ENCODE data around the gene SOS1. TPM values are rescaled to one million over a fixed set of nuclear protein-coding genes. Genes with fewer than 3 reads are reported as not detected.
A peak's percentile ranks its signal among the peaks of the same experiment; 100 is the strongest.

Gene SOS1
- total RNA-seq, 1 donor from 2014 or later = 7.3 TPM

DNA sequence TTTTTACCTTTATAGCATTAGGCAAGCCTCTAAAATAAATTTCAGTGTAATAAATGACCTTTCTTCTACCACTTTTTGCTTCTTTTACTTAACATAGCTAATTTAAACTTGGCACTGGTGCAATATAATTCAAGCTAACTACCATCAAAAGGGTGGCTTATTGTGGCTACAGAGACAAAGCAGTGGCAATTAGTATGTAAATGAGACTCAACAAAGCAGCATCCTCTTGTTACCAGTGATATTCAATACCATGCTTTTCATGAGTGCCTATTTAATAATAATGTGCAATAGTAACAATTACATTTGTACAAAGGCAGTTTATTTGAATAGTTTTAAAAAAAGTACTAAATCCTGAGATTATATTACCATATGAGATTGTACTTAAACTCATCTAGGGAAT lies 93.4 kb downstream of the SOS1 start:
- DNase-seq (ENCODE audit: low read depth in 2 of 2) = no peak

DNA sequence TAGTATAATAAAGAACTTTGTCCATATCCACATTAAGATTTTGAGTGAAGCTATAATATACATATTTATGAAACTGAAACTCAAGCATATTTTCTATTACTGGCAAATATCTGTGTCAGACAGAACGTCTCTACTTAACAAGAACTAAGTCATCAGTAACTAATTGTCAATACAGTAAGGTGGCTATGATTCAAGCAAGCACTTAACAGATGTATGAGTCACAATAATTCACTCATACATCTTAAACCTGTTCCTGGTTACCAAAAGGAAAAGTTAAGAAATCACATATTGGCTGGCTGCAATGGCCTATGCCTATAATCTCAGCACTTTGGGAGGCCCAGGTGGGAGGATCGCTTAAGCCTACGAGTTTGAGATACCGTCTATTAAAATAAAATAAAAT lies 96.0 kb downstream of the SOS1 start:
- peak in 1 of 2 donors; percentile 41 for DNase-seq (ENCODE audit: low read depth in 2 of 2)

DNA sequence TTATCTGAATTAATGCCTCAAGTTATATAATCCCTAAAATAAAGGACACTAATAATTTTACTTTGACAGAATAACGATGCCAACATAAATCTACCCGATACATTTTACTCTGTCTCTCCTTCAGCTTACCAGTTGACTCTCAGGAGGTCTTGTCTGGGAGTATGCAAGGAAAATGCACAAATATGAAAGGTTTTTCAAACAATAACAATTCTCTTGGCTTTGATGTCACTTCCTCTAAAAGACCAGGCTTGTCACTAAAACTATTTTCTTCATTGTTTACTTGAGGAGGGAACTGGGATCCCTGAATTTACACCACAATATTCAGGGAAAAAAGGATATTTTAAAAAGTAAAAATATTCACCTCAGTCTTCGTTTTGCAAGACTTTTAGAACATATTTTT lies 97.2 kb downstream of the SOS1 start:
- DNase-seq (ENCODE audit: low read depth in 2 of 2) = peak in 1 of 2 donors; percentile 34

DNA sequence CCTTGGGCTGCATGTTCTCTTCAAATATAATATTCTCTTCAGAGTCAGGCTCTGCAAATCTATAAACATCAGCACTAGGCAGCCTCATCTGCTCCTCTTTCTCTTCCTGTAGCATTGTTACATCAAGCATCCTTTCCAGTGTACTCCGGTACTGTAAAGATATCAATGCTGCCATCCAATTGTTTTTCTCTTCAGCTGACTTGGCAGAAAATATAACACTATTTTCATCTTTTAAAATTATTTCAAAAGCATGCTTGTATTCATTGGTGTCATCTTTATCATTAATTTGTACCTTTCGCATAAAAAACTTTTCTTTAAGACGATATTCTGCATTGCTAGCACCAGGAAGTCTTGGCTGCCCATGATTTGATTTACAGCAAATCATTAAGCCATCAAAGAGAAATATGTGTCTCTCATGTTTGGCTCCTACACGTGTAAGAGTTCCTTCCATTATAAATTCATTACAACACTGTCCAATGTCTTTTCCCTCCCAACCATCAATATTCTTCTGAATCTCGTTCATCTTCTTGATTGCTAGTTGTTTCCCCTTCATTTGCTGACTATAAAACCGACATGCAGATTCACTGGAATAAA lies 98.1 kb downstream of the SOS1 start:
- DNase-seq (ENCODE audit: low read depth in 2 of 2) = no peak

DNA sequence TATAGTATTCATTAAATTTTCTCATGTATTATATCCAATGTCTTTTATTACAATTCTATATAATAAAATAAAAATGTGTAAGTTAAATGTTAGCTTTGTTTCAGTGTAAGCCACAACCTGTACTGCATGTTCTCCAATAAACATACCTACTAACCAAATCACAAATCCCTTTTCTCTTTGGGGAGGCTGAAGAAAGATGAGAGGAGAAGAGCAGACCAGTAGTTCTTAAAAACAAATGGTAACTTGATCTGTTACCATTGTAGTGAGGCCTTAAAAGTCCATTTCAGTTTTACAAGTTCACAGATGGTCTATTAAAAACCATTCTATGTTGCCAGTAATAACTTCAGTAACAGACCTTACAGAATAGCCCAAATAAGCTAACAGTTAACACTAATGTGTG lies 100.5 kb downstream of the SOS1 start:
- DNase-seq (ENCODE audit: low read depth in 2 of 2) = no peak

DNA sequence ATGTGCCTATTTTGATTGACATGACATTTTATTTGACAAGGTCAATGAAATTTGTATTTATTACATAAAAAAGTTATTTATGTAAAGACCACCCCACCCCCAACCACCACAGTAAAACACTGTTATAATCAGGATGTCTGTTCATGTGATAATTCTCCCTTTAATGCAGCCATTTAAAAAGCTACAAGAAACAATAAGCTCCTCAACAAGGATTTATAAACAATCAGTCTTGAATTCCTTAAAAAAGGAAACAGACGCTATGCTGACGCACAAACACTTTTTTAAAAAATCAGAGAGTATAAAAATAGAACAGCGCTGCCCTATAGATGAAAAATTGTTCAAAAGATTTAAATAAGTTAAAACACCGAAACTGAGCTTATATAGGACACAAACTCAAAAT lies 102.2 kb downstream of the SOS1 start:
- DNase-seq (ENCODE audit: low read depth in 2 of 2) = peak in 1 of 2 donors; percentile 81

DNA sequence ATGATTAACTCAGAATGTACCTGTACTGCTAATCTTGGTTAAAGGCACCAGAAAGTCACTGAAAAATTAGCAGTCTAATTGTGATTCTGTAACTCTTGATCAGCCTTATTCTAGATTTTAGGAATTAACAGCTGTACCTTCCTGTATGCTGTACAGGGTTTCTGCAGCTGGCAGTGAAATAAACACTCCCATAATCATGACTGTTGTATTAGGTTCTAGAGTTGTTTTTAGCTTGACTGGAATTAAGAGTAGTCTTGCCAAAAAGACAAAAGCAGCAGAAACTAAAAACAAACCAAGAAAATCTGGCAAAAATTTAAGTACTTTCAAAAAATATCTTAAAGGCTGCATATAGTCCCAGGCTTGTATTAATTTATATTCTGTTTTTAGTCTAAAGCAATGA lies 103.5 kb downstream of the SOS1 start:
- no peak for DNase-seq (ENCODE audit: low read depth in 2 of 2)

DNA sequence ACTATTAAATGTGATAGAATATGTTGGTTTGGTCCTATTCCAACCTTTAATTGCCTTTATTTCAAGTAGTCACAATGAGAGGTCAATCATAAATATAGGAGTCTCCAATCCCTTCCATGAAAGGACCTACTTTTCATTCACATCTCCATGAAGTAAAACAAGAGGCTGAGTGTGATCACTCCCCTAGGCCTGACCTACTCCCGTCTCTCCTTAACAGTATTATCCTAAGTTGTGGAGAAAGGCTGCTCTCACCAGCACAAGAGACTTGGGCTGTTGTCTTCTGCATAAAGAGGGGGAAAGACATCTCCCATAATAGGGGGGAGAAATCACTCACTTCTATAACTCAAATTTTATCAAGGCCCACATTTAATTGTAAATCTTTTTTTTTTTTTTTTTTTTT lies 105.4 kb downstream of the SOS1 start:
- DNase-seq (ENCODE audit: low read depth in 2 of 2) = no peak

DNA sequence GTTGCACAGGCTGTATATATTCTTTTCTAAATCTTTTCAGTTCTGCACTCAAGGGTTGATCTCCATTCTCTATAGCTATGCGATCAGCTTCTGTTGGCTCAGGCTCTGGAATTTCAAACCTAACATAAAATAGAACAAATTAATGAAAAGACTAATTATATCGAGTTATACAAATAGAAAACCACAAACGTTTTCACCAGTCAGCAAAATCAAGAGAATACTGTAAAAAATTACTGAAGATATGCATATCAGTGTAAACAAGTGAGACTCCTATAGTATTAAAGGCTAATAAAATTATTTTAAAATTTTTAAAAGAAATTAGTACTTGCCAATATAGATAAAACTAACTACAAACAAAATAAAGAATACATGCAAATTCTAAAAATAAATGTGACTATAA lies 107.0 kb downstream of the SOS1 start:
- DNase-seq (ENCODE audit: low read depth in 2 of 2) = no peak

DNA sequence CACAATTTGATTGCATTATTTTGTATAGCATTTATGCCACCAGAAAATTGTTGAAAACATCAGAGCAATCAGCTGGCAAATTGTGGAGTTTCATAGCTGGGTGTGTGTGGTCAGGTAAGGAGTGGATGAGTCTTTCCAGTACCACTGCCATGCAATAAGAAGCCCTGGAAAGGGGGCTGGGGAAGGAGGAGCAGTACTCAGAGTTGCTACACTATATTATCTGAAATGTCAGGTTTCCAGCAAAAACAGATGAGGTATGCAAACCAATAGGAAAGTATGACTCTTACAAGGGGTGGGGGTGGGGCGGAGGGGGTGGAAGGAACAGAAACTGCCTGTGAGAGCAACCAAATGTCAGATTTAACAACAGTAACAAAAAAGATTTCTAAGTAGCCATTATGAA lies 112.2 kb downstream of the SOS1 start:
- peak; percentile 5 to 17 for DNase-seq (ENCODE audit: low read depth in 2 of 2)

DNA sequence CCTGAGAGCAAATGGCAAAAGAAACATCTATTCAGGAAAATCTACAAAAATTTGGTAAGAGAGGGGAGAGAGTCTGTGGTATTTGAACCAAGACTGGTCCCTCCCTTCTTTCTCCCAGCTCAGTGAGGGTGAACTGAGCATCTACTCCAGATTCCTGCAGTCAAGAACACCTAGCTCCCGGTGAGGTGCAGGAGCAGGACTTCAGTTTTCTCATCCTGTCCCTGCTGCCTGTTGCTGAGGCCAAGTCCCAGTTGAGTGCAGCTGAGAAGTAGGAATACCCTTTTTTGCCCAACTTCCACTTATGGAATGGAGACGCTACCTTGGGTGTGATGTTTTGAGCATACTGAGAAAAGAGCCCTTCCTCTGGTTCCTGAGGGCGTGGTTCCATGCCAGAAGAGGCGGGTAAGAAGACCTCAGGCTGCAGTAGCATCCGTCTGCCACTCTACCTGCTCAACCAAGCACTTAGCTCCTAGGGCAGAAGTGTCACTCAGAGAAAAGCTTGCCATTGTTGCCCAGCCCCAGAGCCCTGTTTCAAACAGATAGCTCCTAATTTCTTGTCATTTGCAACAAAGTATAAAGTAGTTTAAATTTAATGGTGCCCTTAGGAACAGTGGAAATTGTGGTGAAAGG lies 112.9 kb downstream of the SOS1 start:
- DNase-seq (ENCODE audit: low read depth in 2 of 2) = no peak

DNA sequence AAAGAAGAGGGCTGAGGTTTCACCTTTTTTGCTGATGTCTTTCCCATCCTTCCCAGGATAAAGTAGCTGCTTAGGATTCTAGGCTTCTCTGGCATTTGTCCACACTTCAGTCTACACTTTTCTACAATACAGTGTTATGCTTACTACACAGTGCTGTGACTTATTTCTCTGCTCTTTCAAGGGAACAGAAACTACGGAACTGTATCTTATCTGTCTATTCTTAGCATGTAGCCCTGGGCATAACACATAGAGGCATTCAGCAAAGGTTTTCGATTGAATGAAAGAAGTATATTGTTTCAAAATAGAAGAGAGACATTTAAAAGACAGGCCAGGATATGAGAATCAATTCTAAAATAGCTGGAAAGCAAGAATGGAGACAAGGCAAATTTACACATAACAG lies 120.3 kb downstream of the SOS1 start:
- no peak for DNase-seq (ENCODE audit: low read depth in 2 of 2)

DNA sequence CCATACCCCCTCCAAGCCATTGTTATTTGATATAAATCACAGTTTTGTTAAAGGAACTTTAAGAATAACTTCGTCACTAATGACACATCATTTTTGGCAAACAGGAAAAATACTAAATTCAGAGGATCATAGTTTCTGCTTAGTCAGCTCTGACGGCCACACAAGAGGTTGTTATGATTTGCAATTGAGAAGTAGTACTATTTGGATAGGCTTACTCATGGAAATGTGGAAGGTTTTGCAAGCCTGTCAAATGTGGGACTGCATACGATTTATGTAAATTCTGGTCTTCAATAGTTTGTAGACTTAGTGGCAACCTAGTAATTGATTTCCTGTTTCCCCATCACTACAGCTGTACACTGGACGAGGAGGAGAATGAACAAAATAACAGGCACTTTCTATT lies 123.1 kb downstream of the SOS1 start:
- peak; percentile 77 to 87 for DNase-seq (ENCODE audit: low read depth in 2 of 2)

DNA sequence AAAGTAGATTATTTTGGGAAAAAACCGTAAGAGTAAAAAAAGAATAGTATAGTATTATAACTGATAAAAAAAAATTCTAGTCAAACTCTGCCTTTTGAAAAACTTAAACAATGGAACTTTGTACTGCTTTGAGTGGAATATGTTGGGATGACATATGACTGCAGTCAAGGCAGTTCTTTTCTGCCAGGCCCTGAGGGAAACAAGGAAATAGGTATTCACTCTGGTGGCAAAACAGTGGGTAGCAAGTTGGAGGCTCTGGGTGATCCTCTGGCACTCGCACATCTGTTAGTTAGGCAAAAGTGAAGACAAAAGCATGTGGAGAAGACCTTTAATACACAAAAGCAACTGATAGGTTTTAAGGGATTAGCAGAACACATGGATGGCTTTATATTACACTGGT lies 129.0 kb downstream of the SOS1 start:
- no peak for DNase-seq (ENCODE audit: low read depth in 2 of 2)

DNA sequence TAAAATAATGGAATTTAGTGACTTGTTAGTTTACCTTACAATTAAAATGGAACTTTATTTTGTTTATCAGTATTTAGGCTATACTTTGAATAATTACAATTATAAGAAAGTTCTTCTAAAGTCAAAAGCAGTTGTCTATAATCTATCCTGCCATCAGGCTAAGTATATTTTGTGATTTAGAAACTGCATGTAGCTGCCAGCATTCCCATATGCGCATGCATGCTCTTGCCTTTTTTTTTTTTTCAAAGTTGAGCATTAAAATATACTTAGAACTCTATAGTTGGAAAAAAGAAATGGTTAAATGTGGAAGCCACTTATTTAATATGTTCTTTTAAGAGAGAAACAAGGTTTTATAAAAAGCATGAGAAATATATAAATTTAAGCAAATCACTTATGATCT lies 132.1 kb downstream of the SOS1 start:
- no peak for DNase-seq (ENCODE audit: low read depth in 2 of 2)

DNA sequence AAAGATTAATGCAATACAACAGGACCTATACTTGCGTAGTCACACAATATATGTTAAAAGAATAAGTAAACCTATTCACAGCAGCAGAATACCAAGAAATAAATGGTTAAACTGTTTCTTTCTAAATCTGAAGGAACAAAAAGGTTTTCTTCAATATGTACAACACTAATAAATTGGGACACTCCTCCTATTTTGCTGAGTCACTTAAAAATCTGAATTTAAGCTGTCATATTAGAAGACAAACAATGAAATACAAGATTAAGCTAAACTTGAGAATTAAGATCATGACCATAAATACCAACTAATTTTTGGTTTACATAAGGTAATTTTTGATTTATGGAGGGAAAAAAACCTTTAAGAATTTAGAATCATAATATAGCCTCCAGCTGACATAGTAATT lies 138.4 kb downstream of the SOS1 start:
- DNase-seq (ENCODE audit: low read depth in 2 of 2) = no peak

DNA sequence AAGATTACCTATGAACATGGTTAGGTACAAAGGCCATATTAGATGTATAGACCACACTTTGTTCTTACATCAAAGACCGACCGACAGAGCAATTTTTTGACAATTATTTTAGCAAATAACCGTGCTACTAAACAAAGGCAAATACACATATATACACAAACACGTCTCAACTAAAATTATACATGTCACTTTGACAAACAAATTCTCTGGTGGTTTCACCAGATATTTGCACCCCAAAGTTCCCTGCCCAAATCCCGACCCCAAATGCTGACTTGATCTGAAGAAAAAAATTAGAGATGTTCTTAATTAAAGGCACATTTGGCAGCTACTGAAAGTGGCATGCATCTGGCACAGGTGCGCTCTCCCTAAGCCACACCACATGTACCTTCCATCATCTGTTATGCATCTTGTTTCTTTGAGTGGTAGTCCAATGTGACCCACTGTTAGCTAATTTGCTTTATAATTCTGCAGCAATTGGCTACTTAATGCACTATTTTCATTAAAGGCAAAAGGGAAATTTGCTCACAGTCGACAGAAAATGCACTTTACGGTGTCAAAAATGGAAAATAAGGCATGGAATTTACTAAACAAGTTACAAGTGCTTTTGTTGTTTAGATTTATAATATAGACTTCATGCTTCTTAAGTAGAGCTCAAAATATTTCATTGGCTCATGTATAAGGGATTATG lies 139.0 kb downstream of the SOS1 start:
- no peak for DNase-seq (ENCODE audit: low read depth in 2 of 2)

DNA sequence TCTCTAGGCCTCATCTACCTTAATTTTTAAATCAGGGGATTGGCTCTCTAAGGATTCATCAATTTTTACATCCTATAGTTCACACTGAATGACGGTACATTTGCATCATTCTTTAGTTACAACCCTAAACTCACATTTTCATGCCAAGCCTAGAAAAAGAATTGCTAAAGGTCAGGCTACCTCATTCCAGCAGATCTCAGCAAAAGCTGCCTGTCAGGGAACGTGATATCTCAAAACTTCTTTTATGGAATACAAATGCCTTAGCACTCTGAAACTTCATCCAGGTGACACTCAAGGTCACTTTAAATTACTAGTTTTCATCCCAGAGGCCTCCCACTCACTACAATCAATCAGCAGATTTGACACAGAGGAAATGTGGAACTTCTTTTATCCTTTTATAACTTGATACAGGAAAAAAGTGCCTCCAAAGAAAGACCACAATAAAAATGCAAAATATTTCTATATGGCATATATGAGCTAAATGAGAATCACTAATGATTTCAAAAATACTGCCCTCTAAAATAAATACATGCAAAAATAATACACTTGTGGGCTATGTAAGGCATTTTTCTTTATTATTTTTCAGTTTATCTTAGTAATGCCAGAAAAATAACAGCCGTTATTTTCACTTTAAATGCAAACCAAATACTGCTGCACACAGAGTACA lies 139.7 kb downstream of the SOS1 start:
- DNase-seq (ENCODE audit: low read depth in 2 of 2) = no peak

DNA sequence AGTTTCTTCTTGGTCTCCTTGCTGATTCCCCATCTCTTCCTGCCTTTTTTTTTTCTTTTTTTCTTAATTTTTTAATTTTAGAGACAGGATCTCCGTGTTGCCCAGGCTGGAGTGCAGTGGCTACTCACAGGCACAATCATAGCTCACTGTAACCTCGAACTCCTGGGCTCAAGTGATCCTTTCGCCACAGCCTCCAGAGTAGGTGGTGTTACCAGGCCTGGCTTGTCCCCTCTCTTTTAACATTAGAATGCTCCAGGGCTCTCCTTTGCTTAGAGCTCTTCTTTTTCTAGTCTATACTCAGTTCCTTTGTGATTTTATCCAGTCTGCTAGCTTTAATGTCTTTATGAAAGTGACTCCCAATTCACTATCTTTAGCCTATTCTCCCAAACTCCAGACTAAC lies 141.9 kb downstream of the SOS1 start:
- no peak for DNase-seq (ENCODE audit: low read depth in 2 of 2)

DNA sequence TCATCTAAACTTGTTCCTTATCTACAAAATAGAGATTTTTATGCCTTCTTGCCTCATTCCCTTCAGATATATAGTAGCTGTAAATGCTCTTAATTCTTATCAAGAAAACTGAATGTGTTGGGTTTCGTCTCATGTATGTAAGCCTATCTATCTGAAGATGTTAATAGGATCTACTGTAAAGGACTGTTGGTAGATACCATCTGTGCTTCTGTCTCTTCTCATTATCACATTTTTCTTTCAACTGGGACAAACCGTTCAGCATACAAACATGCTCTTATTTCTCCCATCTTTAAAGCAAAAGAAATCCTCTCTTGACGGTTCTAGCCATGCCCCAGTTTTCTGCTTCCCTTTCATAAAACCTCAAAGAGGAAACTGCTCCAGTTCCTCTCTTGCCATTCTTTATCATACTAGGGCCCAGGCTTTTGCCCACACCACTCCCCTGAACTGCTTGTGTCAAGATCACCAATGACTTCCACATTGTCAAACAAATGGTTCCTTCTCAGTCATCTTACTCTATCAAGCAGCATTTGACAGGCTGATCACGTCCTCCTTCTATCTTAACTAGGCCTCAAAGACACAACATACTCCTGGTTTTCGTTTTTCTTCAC lies 142.5 kb downstream of the SOS1 start:
- DNase-seq (ENCODE audit: low read depth in 2 of 2) = no peak

DNA sequence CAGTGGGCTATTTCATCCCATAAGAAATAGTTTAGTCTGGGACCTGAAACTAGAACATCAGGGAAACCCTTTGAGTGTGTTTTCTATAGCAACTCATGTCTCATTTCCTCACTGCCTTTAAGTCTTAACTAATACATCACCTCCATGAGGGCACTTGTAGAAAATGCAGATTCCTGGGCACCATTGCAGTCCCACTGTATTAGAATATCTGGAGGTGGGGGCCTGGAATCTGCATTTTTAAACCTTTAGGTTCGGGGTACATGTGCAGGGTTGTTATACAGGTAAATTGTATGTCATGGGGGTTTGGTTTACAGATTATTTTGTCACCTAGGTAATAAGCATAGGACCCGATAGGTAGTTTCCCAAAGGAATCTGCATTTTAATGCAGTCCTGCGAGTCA lies 143.8 kb downstream of the SOS1 start:
- no peak for DNase-seq (ENCODE audit: low read depth in 2 of 2)

DNA sequence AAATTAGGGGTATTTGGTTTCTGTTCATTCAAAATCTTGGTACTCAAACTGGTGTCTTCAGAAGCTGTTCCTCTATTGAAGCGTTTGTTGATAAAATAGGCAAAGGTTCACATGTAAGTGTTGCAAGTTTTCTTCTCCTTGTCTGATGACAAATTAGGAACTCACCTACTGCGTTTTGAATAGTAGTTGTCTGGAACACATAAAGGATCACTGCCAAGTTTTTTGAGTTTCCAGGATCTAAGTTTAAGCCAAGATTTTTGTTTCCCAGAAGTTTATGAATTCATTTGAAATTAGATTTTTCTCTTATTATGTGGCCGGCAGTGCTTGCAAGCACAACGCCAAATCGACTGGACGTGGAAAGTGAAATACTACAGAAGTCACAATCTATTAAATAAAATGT lies 145.8 kb downstream of the SOS1 start:
- DNase-seq (ENCODE audit: low read depth in 2 of 2) = no peak
